Testis (tissue), 3 donors: ENCODE results near the gene NLGN1. TPM values are rescaled to one million over a fixed set of nuclear protein-coding genes. Genes with fewer than 3 reads are reported as not detected.

ENCODE experiments used
- DNase-seq: peaks from one replicate; pipeline ENCODE4 v3.0.0-alpha.2; 2019
- H3K27ac ChIP-seq, 2 donors: fragments of 200-600 bp; sonication (generic); one replicate each; pipeline ENCODE4 v1.5.1; 2019
- H3K27me3 ChIP-seq: fragments of 200-600 bp; sonication (generic); one replicate; pipeline ENCODE4 v1.5.1; 2019
- H3K36me3 ChIP-seq: fragments of 200-600 bp; sonication (generic); one replicate; pipeline ENCODE4 v1.5.1; 2017; ENCODE audit warnings: low read depth; ENCODE audit errors: missing control alignments
- H3K4me1 ChIP-seq: fragments of 200-600 bp; sonication (generic); one replicate; pipeline ENCODE4 v1.5.1; 2019
- H3K4me3 ChIP-seq, 2 donors: fragments of 200-600 bp; sonication (generic); one replicate each; pipeline ENCODE4 v1.5.1; 2017 to 2019
- H3K9me3 ChIP-seq: fragments of 200-600 bp; sonication (generic); one replicate; pipeline ENCODE4 v1.5.1; 2017
- POLR2A ChIP-seq: fragments of 450-650 bp; IDR thresholded peaks from one replicate; pipeline ENCODE4 v1.6.1; 2017; ENCODE audit warnings: antibody characterized with exemption, mild to moderate bottlenecking, moderate library complexity
- WGBS, 2 donors: methylation state at CpG; one replicate each; pipeline ENCODE4 v1.1.5; 2018; 5-methylcytosine and 5-hydroxymethylcytosine counted together
- intact Hi-C: fragments of 100-400 bp; cut with DNase I; formaldehyde crosslinking; loops from one replicate; pipeline ENCODE4 v1.15.1; 2023; ENCODE audit warnings: low total_unique reads
- polyA plus RNA-seq: library from polyadenylated mRNA; stranded (reverse); fragments of 350-450 nt; fragmentation: Illumina TruSeq; extraction: RNeasy Lipid Tissue Mini Kit (QIAGEN cat#74804); gene quantifications from one replicate; pipeline ENCODE4 v1.2.3, GENCODE V29; 2014; ENCODE audit warnings: low read depth, low replicate concordance; ENCODE audit not compliant: insufficient read depth
- total RNA-seq, 2 donors: library from RNA; depleted of rRNA; stranded (reverse); fragments of >200 nt; gene quantifications; one replicate each; pipeline ENCODE4 v1.2.3, GENCODE V29; 2016
- TF ChIP-seq, protein P1 (sequence below), 3 experiments: fragments of 450-650 bp in 2 of 3; fragments of 200-600 bp in 1 of 3; sonication (generic) in 1 of 3; IDR thresholded peaks; one replicate each; pipeline ENCODE4 v1.5.1; 2016 to 2019; ENCODE audit warnings: antibody characterized with exemption in 3 of 3, mild to moderate bottlenecking in 2 of 3, moderate library complexity in 1 of 3

Gene NLGN1
- total and polyA plus RNA-seq, 3 donors from 2014 or later, result 10.6 to 19.2 (median 15.5) TPM

GRCh38 chr3:174097686-174098085, 700.1 kb downstream of the NLGN1 start:
- WGBS, 2 donors, result 84 to 88% methylated on average over 3 of the region's 3 CpGs
- H3K27ac ChIP-seq, result no peak overlapping the region
- H3K36me3 ChIP-seq, result no peaks in the 10 kb centered on the region
- TF ChIP-seq, protein P1, sequence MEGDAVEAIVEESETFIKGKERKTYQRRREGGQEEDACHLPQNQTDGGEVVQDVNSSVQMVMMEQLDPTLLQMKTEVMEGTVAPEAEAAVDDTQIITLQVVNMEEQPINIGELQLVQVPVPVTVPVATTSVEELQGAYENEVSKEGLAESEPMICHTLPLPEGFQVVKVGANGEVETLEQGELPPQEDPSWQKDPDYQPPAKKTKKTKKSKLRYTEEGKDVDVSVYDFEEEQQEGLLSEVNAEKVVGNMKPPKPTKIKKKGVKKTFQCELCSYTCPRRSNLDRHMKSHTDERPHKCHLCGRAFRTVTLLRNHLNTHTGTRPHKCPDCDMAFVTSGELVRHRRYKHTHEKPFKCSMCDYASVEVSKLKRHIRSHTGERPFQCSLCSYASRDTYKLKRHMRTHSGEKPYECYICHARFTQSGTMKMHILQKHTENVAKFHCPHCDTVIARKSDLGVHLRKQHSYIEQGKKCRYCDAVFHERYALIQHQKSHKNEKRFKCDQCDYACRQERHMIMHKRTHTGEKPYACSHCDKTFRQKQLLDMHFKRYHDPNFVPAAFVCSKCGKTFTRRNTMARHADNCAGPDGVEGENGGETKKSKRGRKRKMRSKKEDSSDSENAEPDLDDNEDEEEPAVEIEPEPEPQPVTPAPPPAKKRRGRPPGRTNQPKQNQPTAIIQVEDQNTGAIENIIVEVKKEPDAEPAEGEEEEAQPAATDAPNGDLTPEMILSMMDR (IDR thresholded peaks at IDR 0.05), result no peak
- TF ChIP-seq POLR2A, result no peak
- no peaks in the 10 kb centered on the region for H3K4me1 ChIP-seq
- no peak overlapping the region for H3K4me3 ChIP-seq
- intact Hi-C loops, result no loop called here
- no peak for DNase-seq
- H3K9me3 ChIP-seq, result no peaks in the 10 kb centered on the region
- H3K27me3 ChIP-seq, result no peaks in the 10 kb centered on the region

DNA sequence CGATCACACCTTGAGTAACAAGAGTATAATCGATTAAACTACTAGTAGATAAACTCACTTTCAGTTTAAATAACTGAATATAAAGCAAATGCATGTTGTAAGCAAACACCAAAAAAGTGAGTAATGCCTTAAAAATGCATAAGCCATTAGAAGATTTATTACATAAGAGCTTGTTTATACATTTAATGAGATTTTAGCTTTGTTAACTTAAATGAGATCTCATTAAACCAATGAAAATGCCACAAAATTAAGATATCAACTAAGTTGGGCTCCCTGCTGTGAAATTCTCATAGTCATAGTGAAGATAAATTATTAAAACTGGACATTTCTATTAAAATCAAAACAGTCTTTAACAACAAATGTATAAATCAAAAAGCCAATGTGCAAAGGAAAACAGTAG, 701.2 kb downstream of the NLGN1 start:
- Histone ChIP-seq H3K27ac (no peak overlapping the region), H3K4me3 (no peak overlapping the region), H3K4me1 (no peaks in the 10 kb centered on the region), H3K27me3 (no peaks in the 10 kb centered on the region), H3K9me3 (no peaks in the 10 kb centered on the region), H3K36me3 (no peaks in the 10 kb centered on the region)
- DNase-seq, result no peak
- intact Hi-C loops, result no loop called here
- TF ChIP-seq, protein P1 (IDR thresholded peaks at IDR 0.05), result no peak
- TF ChIP-seq POLR2A, result no peak
- WGBS, 2 donors, result 91 to 99% methylated on average over 2 of the region's 2 CpGs

DNA sequence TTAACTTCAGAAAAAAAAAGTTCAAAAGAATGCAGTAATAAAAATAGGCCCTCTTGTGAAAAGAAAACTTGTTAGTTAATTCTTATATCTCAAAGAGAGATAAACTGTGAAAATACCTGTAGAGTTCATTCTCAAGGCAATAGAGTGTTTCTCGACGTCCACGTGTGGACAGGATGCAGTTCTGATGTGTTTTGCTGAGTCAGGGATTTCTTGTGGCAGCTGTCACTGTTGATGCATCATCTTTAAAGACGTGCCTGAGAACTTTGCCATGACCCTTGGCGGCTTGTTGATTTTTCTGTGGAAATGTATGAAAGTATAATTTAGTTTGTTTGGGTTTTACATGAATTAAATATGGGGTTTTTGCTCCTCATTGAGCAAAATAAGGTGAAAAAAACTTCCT, 702.2 kb downstream of the NLGN1 start:
- Histone ChIP-seq H3K36me3 (no peaks in the 10 kb centered on the region), H3K9me3 (no peaks in the 10 kb centered on the region), H3K27ac (no peak overlapping the region), H3K27me3 (no peaks in the 10 kb centered on the region), H3K4me3 (no peak overlapping the region), H3K4me1 (no peaks in the 10 kb centered on the region)
- TF ChIP-seq POLR2A, result no peak
- TF ChIP-seq, protein P1 (IDR thresholded peaks at IDR 0.05), result no peak
- 81 to 85% methylated on average over 5 of the region's 5 CpGs for WGBS, 2 donors
- intact Hi-C loops, result no loop called here
- DNase-seq, result no peak

DNA sequence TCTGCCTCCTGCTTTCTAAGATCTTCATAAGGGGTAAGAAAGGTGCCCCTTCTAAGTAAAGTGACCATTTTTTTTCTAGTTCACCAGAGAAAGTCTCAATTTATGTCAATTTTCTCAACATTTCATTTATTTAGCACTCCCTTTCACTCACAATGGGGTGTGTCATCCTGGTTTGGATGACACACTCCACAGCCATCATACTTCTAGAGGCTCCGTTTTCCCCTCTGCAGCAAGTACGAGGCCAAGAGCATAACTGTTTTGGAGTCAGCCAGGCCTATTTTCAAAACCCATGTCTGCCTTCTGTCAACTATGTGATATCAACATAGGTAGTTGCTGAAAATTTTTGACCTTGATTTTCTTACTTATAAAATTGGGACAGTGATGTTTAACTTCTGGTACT, 703.2 kb downstream of the NLGN1 start:
- no peak for TF ChIP-seq POLR2A
- TF ChIP-seq, protein P1 (IDR thresholded peaks at IDR 0.05), result no peak

DNA sequence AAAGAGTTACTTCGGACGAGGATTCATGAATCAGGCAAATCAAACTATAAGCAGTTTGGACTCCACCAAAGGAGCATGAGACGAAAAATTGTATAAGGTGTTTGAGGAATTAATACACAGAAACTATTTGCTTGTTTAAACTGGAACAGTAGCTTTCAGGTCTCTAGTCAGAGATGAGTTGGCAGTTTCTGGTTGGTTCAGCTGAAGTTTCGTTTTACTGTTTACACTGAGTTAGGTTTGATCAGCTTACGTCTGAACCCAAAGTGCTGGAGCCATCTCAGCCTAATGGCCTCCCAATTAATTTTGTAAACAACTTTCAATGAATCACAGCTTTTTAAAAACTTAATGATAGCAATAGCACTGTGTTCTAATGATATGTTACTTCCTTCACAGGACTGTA, 703.7 kb downstream of the NLGN1 start:
- intact Hi-C loops, result no loop called here
- no peaks in the 10 kb centered on the region for H3K4me1 ChIP-seq
- H3K27me3 ChIP-seq, result no peaks in the 10 kb centered on the region
- 90 to 93% methylated on average over 5 of the region's 5 CpGs for WGBS, 2 donors
- H3K27ac ChIP-seq, result no peak overlapping the region
- TF ChIP-seq, protein P1 (IDR thresholded peaks at IDR 0.05), result no peak
- TF ChIP-seq POLR2A, result no peak
- no peaks in the 10 kb centered on the region for H3K36me3 ChIP-seq
- H3K9me3 ChIP-seq, result no peaks in the 10 kb centered on the region
- no peak for DNase-seq
- no peak overlapping the region for H3K4me3 ChIP-seq

More for the DNA sequence above, 703.2 kb downstream of the NLGN1 start:
- Histone ChIP-seq H3K4me1 (no peaks in the 10 kb centered on the region), H3K4me3 (no peak overlapping the region), H3K36me3 (no peaks in the 10 kb centered on the region), H3K27ac (no peak overlapping the region), H3K9me3 (no peaks in the 10 kb centered on the region), H3K27me3 (no peaks in the 10 kb centered on the region)
- 88 to 98% methylated on average over 2 of the region's 2 CpGs for WGBS, 2 donors
- no peak for DNase-seq
- intact Hi-C loops, result no loop called here
